TTC549 (cell line): ENCODE measurements around the gene ZNF878.

ENCODE experiments used
- FAIRE-seq: peaks from 2 replicates; lab custom pipeline; 2012; peaks lifted over from hg19 to GRCh38; lab: Jason Lieb, UNC

The ZNF878 gene

DNA sequence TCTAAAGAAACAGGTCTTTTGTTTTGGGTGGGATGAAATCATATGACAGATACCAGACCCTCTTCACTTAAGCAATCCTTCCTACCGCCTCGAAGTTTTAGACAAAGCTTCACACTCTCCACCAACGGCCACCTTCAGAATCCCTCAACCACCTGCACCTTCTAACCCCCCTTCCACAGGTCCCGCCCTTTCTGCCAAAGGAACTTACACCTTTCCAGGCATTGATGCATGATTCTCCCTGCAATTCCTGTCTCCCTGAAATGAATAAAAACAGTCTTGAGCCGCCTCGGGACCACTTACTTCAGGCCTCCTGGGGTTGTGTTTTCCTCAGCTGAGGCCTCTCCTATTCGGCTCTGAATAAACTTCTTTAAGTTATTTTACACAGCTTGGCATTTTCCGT lies 18.1 kb downstream of the ZNF878 start:
- no peak for FAIRE-seq

- no peak for FAIRE-seq
Observed at GRCh38 chr19:12034198-12034597, 18.6 kb downstream of the ZNF878 start.

DNA sequence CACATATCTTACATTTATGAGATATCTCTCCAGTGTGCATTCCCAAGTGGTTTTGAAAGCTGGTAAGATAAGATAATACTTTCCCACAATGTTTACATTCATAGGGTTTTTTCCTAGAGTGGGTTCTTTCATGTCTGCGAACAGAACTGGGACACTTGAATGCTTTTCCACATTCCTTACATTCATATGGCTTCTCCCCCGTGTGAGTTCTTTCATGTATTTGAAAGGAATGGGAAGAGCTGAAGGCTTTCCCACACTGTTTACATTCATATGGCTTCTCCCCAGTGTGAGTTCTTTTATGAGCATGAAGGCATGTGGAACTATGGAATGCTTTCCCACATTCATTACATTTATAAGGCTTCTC lies 37.0 kb downstream of the ZNF878 start:
- no peak for FAIRE-seq

GRCh38 chr19:12015015-12015752 lies 37.6 kb downstream of the ZNF878 start:
- FAIRE-seq, result no peak

DNA sequence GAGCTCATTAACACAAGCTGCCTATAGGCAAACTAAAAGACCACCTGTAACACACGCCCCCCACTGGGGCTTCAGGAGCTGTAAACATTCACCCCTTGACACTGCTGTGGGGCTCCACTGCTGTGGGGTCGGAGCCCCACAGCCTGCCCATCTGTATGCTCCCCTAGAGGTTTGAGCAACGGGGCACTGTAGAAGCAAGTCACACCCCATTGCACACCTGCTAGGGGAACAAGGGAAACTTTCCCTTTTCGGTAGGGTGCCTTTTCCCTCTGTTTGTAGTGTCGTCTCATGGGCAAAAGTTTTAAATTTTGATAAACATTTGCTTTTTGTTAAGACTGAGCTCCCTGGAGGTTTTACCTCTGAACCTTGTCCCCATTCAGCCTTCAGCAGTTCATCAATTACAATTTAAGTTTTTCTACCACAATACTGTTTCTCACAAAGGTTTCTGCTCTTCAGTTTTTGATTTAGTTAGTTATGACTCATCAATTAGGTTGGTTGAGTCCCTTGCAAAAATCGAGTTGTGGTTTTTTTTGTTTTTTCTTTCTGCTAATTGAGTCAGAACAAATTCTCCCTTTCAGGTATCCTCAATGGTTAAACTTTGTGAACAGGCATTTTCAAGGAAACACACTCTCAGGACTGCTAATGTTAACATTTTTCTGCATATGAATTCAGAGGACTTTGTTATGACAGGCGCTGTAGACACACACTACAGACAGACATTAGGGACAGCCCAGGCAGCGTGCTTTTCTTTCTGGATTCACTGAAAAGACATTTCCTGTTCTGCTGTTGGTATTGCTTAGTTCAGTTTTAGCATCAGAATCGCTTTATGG lies 52.4 kb downstream of the ZNF878 start:
- FAIRE-seq, result no peak

DNA sequence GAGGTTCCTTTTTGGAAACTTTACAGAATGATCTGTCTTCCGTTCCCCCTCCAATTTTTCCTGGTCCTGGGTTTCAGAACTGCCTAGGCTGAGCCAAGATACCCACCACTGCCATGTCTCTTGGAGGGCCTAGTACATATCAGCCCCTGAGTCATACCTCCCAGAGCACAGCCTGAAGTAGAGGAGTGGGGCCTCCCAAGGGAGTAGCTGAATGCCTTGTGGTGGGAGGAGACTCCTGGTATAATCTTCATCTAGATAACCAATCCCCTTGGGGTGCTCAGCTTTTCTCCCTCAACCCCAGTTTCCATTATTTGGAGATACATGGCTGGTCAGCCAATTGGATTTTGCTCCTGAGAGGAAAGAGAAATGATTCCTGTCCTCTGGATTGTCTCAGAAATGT lies 57.6 kb downstream of the ZNF878 start:
- no peak for FAIRE-seq
